Measurements from ENCODE around the gene TANC1. TPM values are rescaled to one million over a fixed set of nuclear protein-coding genes. Genes with fewer than 3 reads are reported as not detected.
A peak's percentile ranks its signal among the peaks of the same experiment; 100 is the strongest.

Gene TANC1
- total RNA-seq, 1 donor from 2014 or later: 61.9 TPM

DNA sequence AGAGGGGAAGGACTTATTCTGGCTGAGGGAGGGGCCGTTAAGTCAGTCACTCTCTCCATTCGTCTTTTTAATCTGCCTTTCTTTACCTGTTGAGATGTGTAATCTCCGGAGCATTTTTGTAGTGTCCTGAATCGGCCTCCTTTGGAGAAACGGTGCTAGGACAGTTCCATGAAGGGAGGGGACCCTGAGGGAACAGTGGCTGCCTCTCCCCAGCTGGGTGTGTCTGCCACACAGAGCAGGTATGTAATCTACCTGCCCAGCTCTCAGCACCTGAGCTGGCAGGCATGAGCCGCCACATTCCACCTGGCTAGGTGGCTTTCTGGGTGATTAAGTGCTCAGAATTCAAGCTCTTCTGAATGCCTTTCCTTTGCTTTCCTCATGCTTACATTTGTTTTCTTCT lies 186.9 kb downstream of the TANC1 start:
- no peaks in the 10 kb centered on the region for H3K27me3 ChIP-seq
- no peak overlapping the region for H3K27ac ChIP-seq
- peaks cover 0 to 4% of the 10 kb centered on the region in 2 donors for H3K36me3 ChIP-seq
- TF ChIP-seq POLR2AphosphoS5 (IDR thresholded peaks at IDR 0.05; ENCODE audit: insufficient read depth in 1 of 2, low read depth in 1 of 2) (peak in 1 of 2 donors; percentile 40), POLR2A (IDR thresholded peaks at IDR 0.05) (no peak)
- intact Hi-C loops (cut with DNase I): no loop called here
- DNase-seq (ENCODE audit: extremely low spot score in 2 of 2): no peak
- H3K4me1 ChIP-seq: peaks cover 60% of the 10 kb centered on the region
- H3K9me3 ChIP-seq: no peaks in the 10 kb centered on the region
- no peak overlapping the region for H3K4me3 ChIP-seq

DNA sequence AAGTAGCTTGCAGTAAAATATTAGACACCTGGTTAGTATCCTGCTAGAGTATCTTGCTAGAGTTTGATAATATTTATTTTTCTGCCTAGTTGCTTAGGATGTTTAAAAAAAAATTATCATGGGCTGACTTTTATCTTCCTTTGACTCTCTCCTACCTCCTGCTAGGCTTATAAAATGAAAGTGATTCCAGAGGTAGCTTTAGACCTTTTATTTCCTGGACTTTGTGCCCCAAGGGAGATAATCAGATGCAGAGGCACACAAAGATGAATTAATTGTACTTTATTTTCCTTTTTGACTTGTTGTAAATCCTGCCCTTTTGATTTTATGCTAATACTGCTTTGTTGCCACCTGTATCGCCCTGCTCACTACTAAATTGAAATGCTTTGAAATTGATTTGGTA lies 187.4 kb downstream of the TANC1 start:
- intact Hi-C loops (cut with DNase I): no loop called here
- H3K27ac ChIP-seq: no peak overlapping the region
- H3K4me1 ChIP-seq: peaks cover 57% of the 10 kb centered on the region
- TF ChIP-seq POLR2A (IDR thresholded peaks at IDR 0.05): no peak
- TF ChIP-seq, protein P1, sequence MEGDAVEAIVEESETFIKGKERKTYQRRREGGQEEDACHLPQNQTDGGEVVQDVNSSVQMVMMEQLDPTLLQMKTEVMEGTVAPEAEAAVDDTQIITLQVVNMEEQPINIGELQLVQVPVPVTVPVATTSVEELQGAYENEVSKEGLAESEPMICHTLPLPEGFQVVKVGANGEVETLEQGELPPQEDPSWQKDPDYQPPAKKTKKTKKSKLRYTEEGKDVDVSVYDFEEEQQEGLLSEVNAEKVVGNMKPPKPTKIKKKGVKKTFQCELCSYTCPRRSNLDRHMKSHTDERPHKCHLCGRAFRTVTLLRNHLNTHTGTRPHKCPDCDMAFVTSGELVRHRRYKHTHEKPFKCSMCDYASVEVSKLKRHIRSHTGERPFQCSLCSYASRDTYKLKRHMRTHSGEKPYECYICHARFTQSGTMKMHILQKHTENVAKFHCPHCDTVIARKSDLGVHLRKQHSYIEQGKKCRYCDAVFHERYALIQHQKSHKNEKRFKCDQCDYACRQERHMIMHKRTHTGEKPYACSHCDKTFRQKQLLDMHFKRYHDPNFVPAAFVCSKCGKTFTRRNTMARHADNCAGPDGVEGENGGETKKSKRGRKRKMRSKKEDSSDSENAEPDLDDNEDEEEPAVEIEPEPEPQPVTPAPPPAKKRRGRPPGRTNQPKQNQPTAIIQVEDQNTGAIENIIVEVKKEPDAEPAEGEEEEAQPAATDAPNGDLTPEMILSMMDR (IDR thresholded peaks at IDR 0.05): no peak
- no peak for TF ChIP-seq POLR2AphosphoS5 (IDR thresholded peaks at IDR 0.05; ENCODE audit: insufficient read depth in 1 of 2, low read depth in 1 of 2)
- no peak overlapping the region for H3K4me3 ChIP-seq
- no peaks in the 10 kb centered on the region for H3K27me3 ChIP-seq
- DNase-seq (ENCODE audit: extremely low spot score in 2 of 2): no peak
- H3K9me3 ChIP-seq: no peaks in the 10 kb centered on the region
- H3K36me3 ChIP-seq: no peaks in the 10 kb centered on the region

DNA sequence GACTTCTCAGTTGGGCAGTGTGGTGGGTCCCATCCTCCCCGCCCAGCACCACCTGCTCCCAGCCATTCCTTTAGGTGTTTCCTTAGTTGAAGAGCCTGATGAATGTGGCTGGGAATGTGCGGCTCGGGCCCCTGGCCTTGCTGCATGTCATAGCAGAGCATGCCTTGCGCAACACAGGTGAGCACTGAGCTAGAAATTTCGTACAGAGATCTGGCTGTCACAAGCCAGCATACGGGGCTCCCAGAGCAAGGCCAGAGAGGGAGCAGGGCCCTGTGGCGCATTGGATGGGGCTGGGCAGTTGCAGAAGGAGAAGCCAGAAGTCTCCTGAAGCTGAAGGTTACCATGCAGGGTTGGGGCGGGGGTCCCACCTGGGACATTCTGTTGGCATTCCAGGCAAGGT lies 188.4 kb downstream of the TANC1 start:
- Histone ChIP-seq H3K27ac (no peak overlapping the region), H3K4me1 (peaks cover 57% of the 10 kb centered on the region), H3K27me3 (no peaks in the 10 kb centered on the region), H3K36me3 (no peaks in the 10 kb centered on the region), H3K9me3 (no peaks in the 10 kb centered on the region), H3K4me3 (no peak overlapping the region)
- intact Hi-C loops (cut with DNase I): no loop called here
- DNase-seq (ENCODE audit: extremely low spot score in 2 of 2): no peak
- TF ChIP-seq POLR2AphosphoS5 (IDR thresholded peaks at IDR 0.05; ENCODE audit: insufficient read depth in 1 of 2, low read depth in 1 of 2) (no peak), POLR2A (IDR thresholded peaks at IDR 0.05) (no peak)
- TF ChIP-seq, protein P1 (IDR thresholded peaks at IDR 0.05): no peak

DNA sequence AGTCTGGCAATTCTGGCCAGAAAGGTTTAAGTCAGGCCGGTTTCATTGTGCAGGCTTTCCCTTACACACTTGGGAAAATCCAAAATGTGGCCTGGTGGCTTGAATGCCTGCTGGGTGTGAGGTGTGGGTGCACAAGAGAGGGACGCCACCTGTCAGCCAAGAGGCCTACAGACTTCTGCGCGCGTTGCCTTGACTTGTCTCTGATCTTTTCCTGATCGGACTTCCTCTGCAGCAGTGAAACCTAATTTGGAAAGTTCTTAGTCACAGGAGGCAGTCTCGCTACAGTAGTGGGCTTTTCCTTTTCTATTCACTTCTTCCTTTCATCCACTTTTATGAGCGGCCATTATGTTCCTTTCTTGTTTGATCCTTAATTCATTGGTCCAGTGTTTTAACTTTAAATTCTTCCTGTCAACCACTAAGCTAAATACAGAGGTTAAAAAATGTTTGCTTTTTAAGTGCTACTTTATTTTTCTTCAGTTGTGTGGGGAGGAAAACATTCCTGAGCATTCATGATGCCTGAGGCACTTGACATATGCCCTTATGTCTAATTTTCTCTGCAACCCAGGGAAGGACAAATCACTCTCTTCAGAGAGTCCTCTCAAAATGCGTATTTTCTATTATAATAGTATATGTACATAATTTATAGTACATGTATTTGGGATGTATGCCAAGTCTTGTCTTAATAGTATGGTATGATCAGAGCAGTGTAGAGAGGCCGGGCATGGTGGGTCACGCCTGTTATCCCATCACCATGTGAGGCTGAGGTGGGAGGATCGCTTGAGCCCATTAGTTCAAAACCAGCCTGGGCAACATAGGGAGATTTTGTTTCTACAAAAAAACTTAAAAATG lies 189.1 kb downstream of the TANC1 start:
- no peaks in the 10 kb centered on the region for H3K9me3 ChIP-seq
- no peak overlapping the region for H3K4me3 ChIP-seq
- no peaks in the 10 kb centered on the region for H3K36me3 ChIP-seq
- peaks cover 55% of the 10 kb centered on the region for H3K4me1 ChIP-seq
- no peaks in the 10 kb centered on the region for H3K27me3 ChIP-seq
- DNase-seq (ENCODE audit: extremely low spot score in 2 of 2): no peak
- peak overlapping the region; percentile 8 for H3K27ac ChIP-seq
- intact Hi-C loops (cut with DNase I): no loop called here
- TF ChIP-seq POLR2A (IDR thresholded peaks at IDR 0.05) (no peak), POLR2AphosphoS5 (IDR thresholded peaks at IDR 0.05; ENCODE audit: insufficient read depth in 1 of 2, low read depth in 1 of 2) (no peak)
- TF ChIP-seq, protein P1 (IDR thresholded peaks at IDR 0.05): no peak

- TF ChIP-seq POLR2A (IDR thresholded peaks at IDR 0.05) (no peak), POLR2AphosphoS5 (IDR thresholded peaks at IDR 0.05; ENCODE audit: insufficient read depth in 1 of 2, low read depth in 1 of 2) (no peak)
- TF ChIP-seq, protein P1 (IDR thresholded peaks at IDR 0.05): no peak
- peaks cover 38% of the 10 kb centered on the region for H3K4me1 ChIP-seq
- H3K4me3 ChIP-seq: no peak overlapping the region
- intact Hi-C loops (cut with DNase I): no loop called here
- no peaks in the 10 kb centered on the region for H3K27me3 ChIP-seq
- H3K36me3 ChIP-seq: no peaks in the 10 kb centered on the region
- H3K27ac ChIP-seq: no peak overlapping the region
- no peaks in the 10 kb centered on the region for H3K9me3 ChIP-seq
- DNase-seq (ENCODE audit: extremely low spot score in 2 of 2): no peak
Measured at GRCh38 chr2:159160412-159160811, 192.0 kb downstream of the TANC1 start.

Measured in vagina (tissue), 2 donors.